HG02610 (cell line): Measurements from ENCODE around the gene FAM187B.
"Not testable (repeated sequence)": the region's sequence is repeated elsewhere in the genome, so short reads cannot be mapped to it uniquely, and the experiment has no call there.

Source experiments
- ATAC-seq: cut with Tn5 transposase; IDR thresholded peaks from one replicate; pipeline ENCODE4 v1.9.1; 2021; ENCODE audit warnings: mild to moderate bottlenecking, moderate library complexity; ENCODE audit not compliant: unreplicated experiment

Gene FAM187B

GRCh38 chr19:35236638-35237400 is 8.3 kb upstream of the FAM187B start:
- no peak for ATAC-seq

- ATAC-seq = no peak
Measured at GRCh38 chr19:35232912-35233311, 4.4 kb upstream of the FAM187B start.

- no peak for ATAC-seq
Measured at GRCh38 chr19:35231956-35232645, 3.6 kb upstream of the FAM187B start.

GRCh38 chr19:35229601-35230000 is 1.1 kb upstream of the FAM187B start:
- no peak for ATAC-seq

GRCh38 chr19:35226748-35227147 is 1.8 kb downstream of the FAM187B start:
- no peak for ATAC-seq

GRCh38 chr19:35225951-35226350 is 2.6 kb downstream of the FAM187B start:
- no peak for ATAC-seq

GRCh38 chr19:35224681-35225571 is 3.6 kb downstream of the FAM187B start:
- no peak for ATAC-seq

- ATAC-seq = no peak
Measured at GRCh38 chr19:35223862-35224505, 4.6 kb downstream of the FAM187B start.

GRCh38 chr19:35223084-35223790 is 5.3 kb downstream of the FAM187B start:
- no peak for ATAC-seq

GRCh38 chr19:35222373-35223015 is 6.0 kb downstream of the FAM187B start:
- no peak for ATAC-seq

- ATAC-seq = not testable (repeated sequence)
Measured at GRCh38 chr19:35220973-35221590, 7.5 kb downstream of the FAM187B start.

GRCh38 chr19:35220315-35220921 is 8.1 kb downstream of the FAM187B start:
- no peak for ATAC-seq

GRCh38 chr19:35219008-35219407 is 9.5 kb downstream of the FAM187B start:
- no peak for ATAC-seq

- no peak for ATAC-seq
Measured at GRCh38 chr19:35217649-35217990, 10.9 kb downstream of the FAM187B start.

GRCh38 chr19:35216833-35217648 is 11.5 kb downstream of the FAM187B start:
- ATAC-seq = no peak

GRCh38 chr19:35216016-35216832 is 12.3 kb downstream of the FAM187B start:
- ATAC-seq = no peak

- ATAC-seq = no peak
Measured at GRCh38 chr19:35214766-35215422, 13.6 kb downstream of the FAM187B start.
